ENCODE measurements around the gene BLOC1S6. TPM values are rescaled to one million over a fixed set of nuclear protein-coding genes. Genes with fewer than 3 reads are reported as not detected.

BLOC1S6 gene
- total and polyA plus RNA-seq, 9 of the 15 experiments (the other 6 are each of a cell fraction or from before 2014, with no cell fraction given) = 18.2 to 72.4 (median 38.4) TPM

DNA sequence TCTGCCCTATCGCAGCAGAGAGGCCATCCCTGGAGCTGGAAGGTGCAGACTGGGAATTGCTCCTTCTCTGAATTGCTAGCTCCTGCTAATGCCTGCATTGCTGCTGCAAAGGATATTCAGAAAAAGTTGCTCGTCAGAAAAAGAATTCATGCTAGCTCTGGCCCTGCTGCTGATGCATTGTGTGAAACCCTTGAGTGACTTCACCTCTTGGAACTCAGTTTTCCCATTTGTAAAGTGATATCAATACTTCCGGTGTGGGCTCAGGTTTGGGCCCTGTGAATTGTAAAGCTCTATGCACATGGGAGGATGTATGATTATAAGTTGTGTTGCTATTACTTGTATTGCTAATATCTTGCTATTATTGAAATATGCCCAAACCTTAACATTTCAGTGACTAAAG is 59.0 kb downstream of the BLOC1S6 start:
- TF ChIP-seq CEBPB (tag; IDR thresholded peaks at IDR 0.05) = no peak
- no peak for TF ChIP-seq SMAD1 (IDR thresholded peaks at IDR 0.05; ENCODE audit: low read depth, low read length, partially characterized antibody)
- TF ChIP-seq ZKSCAN1 (IDR thresholded peaks at IDR 0.05; ENCODE audit: low read depth, low read length) = no peak
- no peak for TF ChIP-seq RHOXF2B (CRISPR knock-in tag; conservative IDR thresholded peaks at IDR 0.05)
- TF ChIP-seq CBX5 (IDR thresholded peaks at IDR 0.05; ENCODE audit: borderline replicate concordance, low read depth) = no peak
- TF ChIP-seq SIN3A (IDR thresholded peaks at IDR 0.05; ENCODE audit: borderline replicate concordance in 2 of 2, control insufficient read depth in 1 of 2, low read depth in 2 of 2, low read length in 2 of 2) = no peak
- no peak for TF ChIP-seq IRF2 (CRISPR knock-in tag; IDR thresholded peaks at IDR 0.05)
- no peak for TF ChIP-seq HBP1 (CRISPR knock-in tag; IDR thresholded peaks at IDR 0.05)
- TF ChIP-seq THRA (IDR thresholded peaks at IDR 0.05) = no peak
- TF ChIP-seq MAX (CRISPR knock-in tag; IDR thresholded peaks at IDR 0.05) = no peak
- TF ChIP-seq STAT5B (CRISPR knock-in tag; IDR thresholded peaks at IDR 0.05) = no peak
- no peak for TF ChIP-seq PTBP1 (IDR thresholded peaks at IDR 0.05; ENCODE audit: low read depth, low read length)
- TF ChIP-seq FUS (optimal IDR thresholded peaks at IDR 0.05; ENCODE audit: low read depth, low read length) = no peak
- TF ChIP-seq L3MBTL2 (IDR thresholded peaks at IDR 0.05) = no peak
- no peak for TF ChIP-seq ZNF785 (CRISPR knock-in tag; IDR thresholded peaks at IDR 0.05)
- TF ChIP-seq RBM34 (IDR thresholded peaks at IDR 0.05; ENCODE audit: borderline replicate concordance, insufficient read depth, low read length) = no peak
- no peak for TF ChIP-seq CBFB (CRISPR knock-in tag; IDR thresholded peaks at IDR 0.05)
- TF ChIP-seq NCOA1 (IDR thresholded peaks at IDR 0.05; ENCODE audit: low read depth) = no peak
- no peak for TF ChIP-seq NCOR1 (IDR thresholded peaks at IDR 0.05)
- no peaks in the 10 kb centered on the region for H3K9me1 ChIP-seq (ENCODE audit: control insufficient read depth, insufficient read depth, low read length)
- H3K36me3 ChIP-seq (ENCODE audit: control insufficient read depth, insufficient read depth, low read length) = no peaks in the 10 kb centered on the region
- H4K20me1 ChIP-seq (replicated peaks; ENCODE audit: control insufficient read depth, insufficient read depth, low read length) = no peaks in the 10 kb centered on the region
- WGBS (ENCODE audit: insufficient coverage, low coverage, missing lambda C conversion rate) = 5% methylated on average over 3 of the region's 3 CpGs
- intact Hi-C loops (cut with micrococcal nuclease) = no loop called here
- H3K4me2 ChIP-seq (ENCODE audit: insufficient read depth, low read length) = no peak overlapping the region
- no peak overlapping the region for H3K27ac ChIP-seq (ENCODE audit: extremely low read depth, low read depth, low read length)
- H3K4me3 ChIP-seq = no peak overlapping the region
- no peak for FAIRE-seq
- POLR2A ChIA-PET = no interaction called here
- H2AFZ ChIP-seq (ENCODE audit: low read depth, low read length) = no peak overlapping the region
- no peaks in the 10 kb centered on the region; a peak in 2 of 5 replicates for H3K4me1 ChIP-seq (replicated peaks in 1 of 2; ENCODE audit: control insufficient read depth in 2 of 2, insufficient read depth in 2 of 2, low read length in 2 of 2)
- CTCF ChIA-PET (ENCODE audit: low intra/inter-chr PET ratio) = no interaction called here
- in situ Hi-C loops (cut with MboI) = no loop called here
- ATAC-seq = no peak
- no peak overlapping the region for H3K9ac ChIP-seq (ENCODE audit: insufficient read depth in 1 of 2, low read depth in 2 of 2, low read length in 2 of 2)
- DNase-seq (ENCODE audit: extremely low read depth in 1 of 4, low spot score in 3 of 4) = no peak
- peaks cover 10 to 16% of the 10 kb centered on the region in 2 experiments; a peak in 3 of 5 replicates for H3K27me3 ChIP-seq (ENCODE audit: control insufficient read depth in 2 of 2, insufficient read depth in 2 of 2, low read length in 2 of 2)
- no peaks in the 10 kb centered on the region for H3K79me2 ChIP-seq (ENCODE audit: control insufficient read depth, insufficient read depth, low read length)
- no TSS peak for BruUV-seq (replicated peaks)
- H3K9me3 ChIP-seq (replicated peaks; ENCODE audit: control insufficient read depth, insufficient read depth, low read depth, low read length) = no peaks in the 10 kb centered on the region

Data from K562 (cell line).